ENCODE data around the gene CRTC1. TPM values are rescaled to one million over a fixed set of nuclear protein-coding genes. Genes with fewer than 3 reads are reported as not detected.

Gene CRTC1
- total RNA-seq, 3 donors from 2014 or later: 11.5 to 15.1 (median 12.5) TPM

GRCh38 chr19:18712981-18713380 is 29.5 kb downstream of the CRTC1 start:
- Histone ChIP-seq H3K9me3 (no peaks in the 10 kb centered on the region), H3K4me1 (ENCODE audit: low read depth) (no peaks in the 10 kb centered on the region), H3K4me3 (no peak overlapping the region), H3K36me3 (ENCODE audit: low read depth) (no peaks in the 10 kb centered on the region)
- no peak for TF ChIP-seq CTCF (IDR thresholded peaks at IDR 0.05)
- intact Hi-C loops (cut with DNase I, micrococcal nuclease): no loop called here
- ATAC-seq (no peak), DNase-seq (no peak)

GRCh38 chr19:18713550-18714117 is 30.2 kb downstream of the CRTC1 start:
- no peaks in the 10 kb centered on the region for H3K36me3 ChIP-seq (ENCODE audit: low read depth)
- no peak overlapping the region for H3K4me3 ChIP-seq
- H3K9me3 ChIP-seq: no peaks in the 10 kb centered on the region
- no peak for DNase-seq
- TF ChIP-seq CTCF (IDR thresholded peaks at IDR 0.05): no peak
- no peaks in the 10 kb centered on the region for H3K4me1 ChIP-seq (ENCODE audit: low read depth)
- intact Hi-C loops (cut with DNase I, micrococcal nuclease): no loop called here
- no peak for ATAC-seq

- Histone ChIP-seq H3K4me3 (no peak overlapping the region), H3K4me1 (ENCODE audit: low read depth) (no peaks in the 10 kb centered on the region), H3K9me3 (no peaks in the 10 kb centered on the region), H3K36me3 (ENCODE audit: low read depth) (no peaks in the 10 kb centered on the region)
- intact Hi-C loops (cut with DNase I, micrococcal nuclease): no loop called here
- no peak for ATAC-seq
- TF ChIP-seq CTCF (IDR thresholded peaks at IDR 0.05): no peak
- no peak for DNase-seq
These were observed 31.9 kb downstream of the CRTC1 start for GRCh38 chr19:18715416-18715815.

- TF ChIP-seq CTCF (IDR thresholded peaks at IDR 0.05): no peak
- no peak for DNase-seq
- H3K4me1 ChIP-seq (ENCODE audit: low read depth): no peaks in the 10 kb centered on the region
- intact Hi-C loops (cut with DNase I, micrococcal nuclease): no loop called here
- no peak overlapping the region for H3K4me3 ChIP-seq
- no peaks in the 10 kb centered on the region for H3K9me3 ChIP-seq
- ATAC-seq: no peak
- H3K36me3 ChIP-seq (ENCODE audit: low read depth): no peaks in the 10 kb centered on the region
These were observed 33.4 kb downstream of the CRTC1 start for GRCh38 chr19:18716857-18717256.

- no peaks in the 10 kb centered on the region for H3K4me1 ChIP-seq (ENCODE audit: low read depth)
- intact Hi-C loops (cut with DNase I, micrococcal nuclease): no loop called here
- H3K4me3 ChIP-seq: no peak overlapping the region
- ATAC-seq (no peak), DNase-seq (no peak)
- no peak for TF ChIP-seq CTCF (IDR thresholded peaks at IDR 0.05)
- H3K36me3 ChIP-seq (ENCODE audit: low read depth): no peaks in the 10 kb centered on the region
- no peaks in the 10 kb centered on the region for H3K9me3 ChIP-seq
These were observed 34.1 kb downstream of the CRTC1 start for GRCh38 chr19:18717601-18718000.

- intact Hi-C loops (cut with DNase I, micrococcal nuclease): no loop called here
- no peak for TF ChIP-seq CTCF (IDR thresholded peaks at IDR 0.05)
- Histone ChIP-seq H3K9me3 (no peaks in the 10 kb centered on the region), H3K4me3 (no peak overlapping the region), H3K4me1 (ENCODE audit: low read depth) (no peaks in the 10 kb centered on the region), H3K36me3 (ENCODE audit: low read depth) (no peaks in the 10 kb centered on the region)
- DNase-seq (no peak), ATAC-seq (no peak)
These were observed 34.6 kb downstream of the CRTC1 start for GRCh38 chr19:18718015-18718526.
